IMR-90 (cell line): ENCODE measurements around the gene SAG. TPM values are rescaled to one million over a fixed set of nuclear protein-coding genes. Genes with fewer than 3 reads are reported as not detected.

Experiments used
- ATAC-seq: fragments of 200-7000 bp; cut with Tn5 transposase; 2 replicates; pipeline ENCODE4 v1.9.1; 2020; ENCODE audit warnings: low read depth, mild to moderate bottlenecking, moderate library complexity
- BruUV-seq: library from RNA; stranded (reverse); fragments of 400-500 nt; replicated peaks from 2 replicates; lab custom pipeline; 2021; lab: Mats Ljungman, UMichigan
- CTCF ChIA-PET: fragments of 300-600 bp; formaldehyde crosslinking; extraction: SDS; loops from one replicate; lab custom pipeline; 2021; ENCODE audit warnings: antibody characterized with exemption; lab: Yijun Ruan, JAX
- POLR2A ChIA-PET: fragments of 300-600 bp; sonication (Branson Sonifier 250); formaldehyde crosslinking; loops from one replicate; lab custom pipeline; 2022; ENCODE audit warnings: antibody characterized with exemption; ENCODE audit not compliant: unreplicated experiment; lab: Charles Lee
- DNase-seq: peaks from one replicate; pipeline ENCODE4 v3.0.0; 2013
- H2AFZ ChIP-seq: replicated peaks from 2 replicates; pipeline ENCODE3; 2013; ENCODE audit warnings: low read length, mild to moderate bottlenecking; ENCODE audit not compliant: poor library complexity
- H2AK5ac ChIP-seq: 2 replicates; pipeline ENCODE4 v1.6.1; 2013; ENCODE audit warnings: low read depth, low read length, inconsistent platforms
- H2AK9ac ChIP-seq: replicated peaks from 2 replicates; pipeline ENCODE3; 2013; ENCODE audit warnings: mild to moderate bottlenecking, low read depth, low read length, moderate library complexity; ENCODE audit not compliant: poor library complexity
- H2BK120ac ChIP-seq: 2 replicates; pipeline ENCODE4 v1.6.1; 2013; ENCODE audit warnings: low read depth, low read length, inconsistent platforms
- H2BK15ac ChIP-seq: 3 replicates; pipeline ENCODE4 v1.6.1; 2013; ENCODE audit warnings: low read depth, low read length, inconsistent platforms
- H2BK20ac ChIP-seq: 2 replicates; pipeline ENCODE4 v1.6.1; 2013; ENCODE audit warnings: low read depth, mild to moderate bottlenecking, inconsistent platforms, low read length, moderate library complexity
- H2BK5ac ChIP-seq: 2 replicates; pipeline ENCODE4 v1.6.1; 2013; ENCODE audit warnings: mild to moderate bottlenecking, low read depth, low read length, inconsistent platforms; ENCODE audit not compliant: poor library complexity, severe bottlenecking
- H3K14ac ChIP-seq: replicated peaks from 2 replicates; pipeline ENCODE4 v1.6.1; 2013; ENCODE audit warnings: low read depth, low read length, inconsistent platforms
- H3K18ac ChIP-seq: 2 replicates; pipeline ENCODE4 v1.6.1; 2013; ENCODE audit warnings: low read depth, low read length, control low read depth
- H3K23ac ChIP-seq: 2 replicates; pipeline ENCODE4 v1.6.1; 2013; ENCODE audit warnings: low read depth, low read length, inconsistent platforms
- H3K27ac ChIP-seq: 2 replicates; pipeline ENCODE4 v1.5.1; 2013; ENCODE audit warnings: mild to moderate bottlenecking, control low read depth, low read length; ENCODE audit not compliant: insufficient read depth
- H3K27me3 ChIP-seq: 2 replicates; pipeline ENCODE4 v1.6.1; 2013; ENCODE audit warnings: low read length; ENCODE audit not compliant: control insufficient read depth, insufficient read depth
- H3K36me3 ChIP-seq: 2 replicates; pipeline ENCODE4 v1.6.1; 2013; ENCODE audit warnings: low read length, mixed read lengths; ENCODE audit not compliant: control insufficient read depth, insufficient read depth
- H3K4ac ChIP-seq: 2 replicates; pipeline ENCODE4 v1.6.1; 2013; ENCODE audit warnings: low read depth, low read length, inconsistent platforms
- H3K4me1 ChIP-seq: 2 replicates; pipeline ENCODE4 v1.6.1; 2013; ENCODE audit warnings: low read length, mixed read lengths; ENCODE audit not compliant: control insufficient read depth, insufficient read depth
- H3K4me2 ChIP-seq: 2 replicates; pipeline ENCODE4 v1.6.1; 2013; ENCODE audit warnings: low read depth, mild to moderate bottlenecking, control low read depth, low read length, moderate library complexity
- H3K4me3 ChIP-seq: 2 replicates; pipeline ENCODE4 v1.5.1; 2013; ENCODE audit warnings: low read depth, mild to moderate bottlenecking, control low read depth, low read length, moderate library complexity; ENCODE audit not compliant: insufficient read depth
- H3K56ac ChIP-seq: 2 replicates; pipeline ENCODE4 v1.6.1; 2013; ENCODE audit warnings: low read length, inconsistent platforms; ENCODE audit not compliant: insufficient read depth; ENCODE audit errors: extremely low read depth
- H3K79me1 ChIP-seq, 2 experiments: 2 replicates each; pipeline ENCODE4 v1.6.1; 2013; ENCODE audit warnings: low read length in 2 of 2, inconsistent platforms in 1 of 2, low read depth in 1 of 2
- H3K9ac ChIP-seq: 2 replicates; pipeline ENCODE4 v1.6.1; 2013; ENCODE audit warnings: low read depth, low read length, control low read depth
- H3K9me1 ChIP-seq: 2 replicates; pipeline ENCODE4 v1.6.1; 2013; ENCODE audit warnings: low read length, inconsistent platforms; ENCODE audit not compliant: insufficient read depth
- H3K9me3 ChIP-seq: 2 replicates; pipeline ENCODE4 v1.6.1; 2013; ENCODE audit warnings: low read length; ENCODE audit not compliant: control insufficient read depth, insufficient read depth
- H4K20me1 ChIP-seq: 2 replicates; pipeline ENCODE4 v1.6.1; 2013; ENCODE audit warnings: low read length, inconsistent platforms; ENCODE audit not compliant: insufficient read depth
- H4K5ac ChIP-seq: 2 replicates; pipeline ENCODE4 v1.6.1; 2013; ENCODE audit warnings: mild to moderate bottlenecking, low read depth, low read length, control low read depth
- H4K8ac ChIP-seq, 2 experiments: 2 replicates each; pipeline ENCODE4 v1.6.1; 2013; ENCODE audit warnings: low read depth in 2 of 2, low read length in 2 of 2, control low read depth in 1 of 2, inconsistent platforms in 1 of 2
- H4K91ac ChIP-seq: 2 replicates; pipeline ENCODE4 v1.6.1; 2013; ENCODE audit warnings: low read depth, low read length, inconsistent platforms; ENCODE audit not compliant: insufficient read depth
- BHLHE40 ChIP-seq: fragments of 150-350 bp; IDR thresholded peaks from 2 replicates; pipeline ENCODE4 v1.6.1; 2016; ENCODE audit warnings: mild to moderate bottlenecking, low read depth, low read length
- CEBPB ChIP-seq: IDR thresholded peaks from 2 replicates; pipeline ENCODE4 v1.6.1; 2012; ENCODE audit warnings: low read depth, low read length, improper control_type of control experiment
- CHD1 ChIP-seq: IDR thresholded peaks from 2 replicates; pipeline ENCODE4 v1.6.1; 2012; ENCODE audit warnings: low read depth, low read length, improper control_type of control experiment
- CTCF ChIP-seq: conservative IDR thresholded peaks from 2 replicates; pipeline ENCODE4 v1.5.1; 2012; ENCODE audit warnings: mild to moderate bottlenecking, low read depth, low read length, improper control_type of control experiment
- ELK1 ChIP-seq: fragments of 150-350 bp; IDR thresholded peaks from 2 replicates; pipeline ENCODE4 v1.6.1; 2016; ENCODE audit warnings: low read depth, mild to moderate bottlenecking, low read length, moderate library complexity, borderline replicate concordance
- FOS ChIP-seq: fragments of 150-350 bp; IDR thresholded peaks from 2 replicates; pipeline ENCODE4 v1.6.1; 2016; ENCODE audit warnings: low read depth, low read length
- MAFK ChIP-seq: IDR thresholded peaks from 2 replicates; pipeline ENCODE4 v1.6.1; 2012; ENCODE audit warnings: low read depth, low read length, improper control_type of control experiment
- MAZ ChIP-seq: IDR thresholded peaks from 2 replicates; pipeline ENCODE4 v1.6.1; 2012; ENCODE audit warnings: low read depth, mild to moderate bottlenecking, low read length, improper control_type of control experiment, moderate library complexity, borderline replicate concordance
- MXI1 ChIP-seq: IDR thresholded peaks from 2 replicates; pipeline ENCODE4 v1.6.1; 2012; ENCODE audit warnings: low read depth, mild to moderate bottlenecking, low read length, moderate library complexity, borderline replicate concordance
- NFE2L2 ChIP-seq: fragments of 150-350 bp; IDR thresholded peaks from 2 replicates; pipeline ENCODE4 v1.6.1; 2016; ENCODE audit warnings: low read depth, mild to moderate bottlenecking, low read length
- POLR2A ChIP-seq: IDR thresholded peaks from 2 replicates; pipeline ENCODE4 v1.6.1; 2012; ENCODE audit warnings: mild to moderate bottlenecking, low read depth, low read length
- RAD21 ChIP-seq: IDR thresholded peaks from 2 replicates; pipeline ENCODE4 v1.6.1; 2012; ENCODE audit warnings: low read length, improper control_type of control experiment
- RCOR1 ChIP-seq: IDR thresholded peaks from 2 replicates; pipeline ENCODE4 v1.6.1; 2012; ENCODE audit warnings: mild to moderate bottlenecking, low read length, improper control_type of control experiment; ENCODE audit not compliant: insufficient replicate concordance
- RFX5 ChIP-seq: IDR thresholded peaks from 2 replicates; pipeline ENCODE4 v1.8.0; 2012; ENCODE audit warnings: low read depth, mild to moderate bottlenecking, low read length, moderate library complexity
- SMC3 ChIP-seq: fragments of 150-350 bp; IDR thresholded peaks from 2 replicates; pipeline ENCODE4 v1.6.1; 2016; ENCODE audit warnings: low read depth, mild to moderate bottlenecking, antibody characterized with exemption, low read length, moderate library complexity
- USF2 ChIP-seq: fragments of 150-350 bp; IDR thresholded peaks from 2 replicates; pipeline ENCODE4 v1.6.1; 2017; ENCODE audit warnings: mild to moderate bottlenecking, antibody characterized with exemption, low read length, low read depth
- WGBS, 2 experiments: methylation state at CpG; one replicate each; pipeline versions ENCODE4 v1.1.5 to v1.1.7; 2013; ENCODE audit warnings: missing lambda C conversion rate in 2 of 2; ENCODE audit not compliant: insufficient read length in 1 of 2; ENCODE audit errors: extremely low coverage in 2 of 2; 5-methylcytosine and 5-hydroxymethylcytosine counted together
- dilution Hi-C: fragments of 300-500 bp; cut with HindIII; formaldehyde crosslinking; loops from one replicate; pipeline ENCODE4 v1.14.3; 2018; ENCODE audit warnings: low sequenced_read_pairs; ENCODE audit not compliant: unreplicated experiment
- in situ Hi-C: fragments of 300-500 bp; cut with MboI; formaldehyde crosslinking; loops from 3 replicates; pipeline ENCODE4 v1.14.3; 2019; ENCODE audit warnings: low sequenced_read_pairs, inconsistent platforms, mixed read lengths
- intact Hi-C: fragments of 100-400 bp; cut with micrococcal nuclease; formaldehyde crosslinking; loops from 2 replicates; pipeline ENCODE4 v1.10.0; 2022
- polyA plus RNA-seq, 3 experiments: library from polyadenylated mRNA; depleted of rRNA; stranded (reverse); fragments of >200 nt; gene quantifications; 2 replicates each; pipeline ENCODE4 v1.2.3, GENCODE V29; 2012; ENCODE audit warnings: low replicate concordance in 1 of 3
- total RNA-seq: library from RNA; depleted of rRNA; stranded (reverse); fragments of >200 nt; gene quantifications from 2 replicates; pipeline ENCODE4 v1.2.3, GENCODE V29; 2012

The SAG gene
- total and polyA plus RNA-seq, 2 of the 4 experiments (the other 2 are of a cell fraction) = not detected

- Histone ChIP-seq H3K36me3 (peaks cover 1% of the 10 kb centered on the region; the same call in 1 of the 2 replicates), H3K18ac (no peak overlapping the region), H3K23ac (no peak overlapping the region), H2AFZ (no peak overlapping the region), H3K9me3 (no peaks in the 10 kb centered on the region), H2BK15ac (no peak overlapping the region), H3K4me1 (peaks cover 2% of the 10 kb centered on the region; the same call in 1 of the 2 replicates), H4K5ac (no peak overlapping the region), H3K4me3 (no peak overlapping the region), H3K9ac (no peak overlapping the region), H2BK20ac (no peak overlapping the region), H3K56ac (no peak overlapping the region), H3K14ac (no peak overlapping the region), H4K20me1 (peaks cover 14% of the 10 kb centered on the region), H3K79me1 (peaks cover 35 to 46% of the 10 kb centered on the region in 2 experiments), H2AK9ac (no peak overlapping the region), H2AK5ac (no peak overlapping the region), H4K91ac (no peak overlapping the region), H3K27me3 (no peaks in the 10 kb centered on the region), H3K4ac (no peak overlapping the region), H3K9me1 (peaks cover 4% of the 10 kb centered on the region; the same call in 1 of the 2 replicates), H4K8ac (no peak overlapping the region), H3K27ac (no peak overlapping the region), H2BK5ac (no peak overlapping the region), H2BK120ac (no peak overlapping the region), H3K4me2 (no peak overlapping the region)
- ChIA-PET POLR2A (no interaction called here), CTCF (no interaction called here)
- intact Hi-C loops (no loop called here), dilution Hi-C loops (no loop called here), in situ Hi-C loops (no loop called here)
- no peak for DNase-seq
- TF ChIP-seq POLR2A (no peak), ELK1 (no peak), CHD1 (no peak), FOS (no peak), CEBPB (no peak), NFE2L2 (no peak), RFX5 (no peak), USF2 (no peak), MAFK (no peak), MAZ (no peak), SMC3 (no peak), CTCF (no peak), BHLHE40 (no peak), MXI1 (no peak), RCOR1 (no peak), RAD21 (no peak)
- WGBS, 2 experiments = 100% methylated on average over 1 of the region's 3 CpGs; no CpG with 5 or more reads in 1 of the 2 experiments
- no TSS peak for BruUV-seq
- no peak for ATAC-seq
Measured at GRCh38 chr2:233359823-233360222, 52.2 kb downstream of the SAG start.
